ENCODE measurements around the gene IL1RL2.

- no peak for TF ChIP-seq CTCF (IDR thresholded peaks at IDR 0.05)
- no peak for TF ChIP-seq CREB1 (CRISPR knock-in tag; IDR thresholded peaks at IDR 0.05)
- TF ChIP-seq, protein P1, sequence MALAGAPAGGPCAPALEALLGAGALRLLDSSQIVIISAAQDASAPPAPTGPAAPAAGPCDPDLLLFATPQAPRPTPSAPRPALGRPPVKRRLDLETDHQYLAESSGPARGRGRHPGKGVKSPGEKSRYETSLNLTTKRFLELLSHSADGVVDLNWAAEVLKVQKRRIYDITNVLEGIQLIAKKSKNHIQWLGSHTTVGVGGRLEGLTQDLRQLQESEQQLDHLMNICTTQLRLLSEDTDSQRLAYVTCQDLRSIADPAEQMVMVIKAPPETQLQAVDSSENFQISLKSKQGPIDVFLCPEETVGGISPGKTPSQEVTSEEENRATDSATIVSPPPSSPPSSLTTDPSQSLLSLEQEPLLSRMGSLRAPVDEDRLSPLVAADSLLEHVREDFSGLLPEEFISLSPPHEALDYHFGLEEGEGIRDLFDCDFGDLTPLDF (CRISPR knock-in tag; IDR thresholded peaks at IDR 0.05) = no peak
- TF ChIP-seq ZBTB21 (CRISPR knock-in tag; IDR thresholded peaks at IDR 0.05; ENCODE audit: borderline replicate concordance) = no peak
- no peak for TF ChIP-seq MXD4 (CRISPR knock-in tag; IDR thresholded peaks at IDR 0.05; ENCODE audit: borderline replicate concordance)
- TF ChIP-seq ETV6 (CRISPR knock-in tag; IDR thresholded peaks at IDR 0.05) = no peak
These were observed 3.7 kb downstream of the IL1RL2 start for GRCh38 chr2:102190430-102191107.
